HEK293T (cell line): Measurements from ENCODE around the gene UBTD1.

ENCODE experiments used
- CTCF ChIA-PET: fragments of 350-600 bp; formaldehyde crosslinking; extraction: SDS; loops from one replicate; lab custom pipeline; 2021; ENCODE audit warnings: antibody characterized with exemption, inconsistent platforms; lab: Yijun Ruan, JAX
- POLR2A ChIA-PET: fragments of 350-600 bp; formaldehyde crosslinking; extraction: SDS; loops from one replicate; lab custom pipeline; 2020; ENCODE audit warnings: antibody characterized with exemption, inconsistent platforms; lab: Yijun Ruan, JAX
- DNase-seq: peaks from one replicate; pipeline ENCODE4 v3.0.0; 2012; ENCODE audit warnings: mixed read lengths; ENCODE audit errors: extremely low spot score
- ARNT ChIP-seq: fragments of 450-650 bp; IDR thresholded peaks from 2 replicates; pipeline ENCODE4 v1.6.1; 2017; ENCODE audit warnings: mild to moderate bottlenecking
- BHLHE40 ChIP-seq: fragments of 450-650 bp; IDR thresholded peaks from 2 replicates; pipeline ENCODE4 v1.6.1; 2016; ENCODE audit warnings: mild to moderate bottlenecking, moderate library complexity, borderline replicate concordance
- CTBP1 ChIP-seq: fragments of 450-650 bp; IDR thresholded peaks from 2 replicates; pipeline ENCODE4 v1.6.1; 2016; ENCODE audit warnings: borderline replicate concordance
- ELF4 ChIP-seq: fragments of 450-650 bp; IDR thresholded peaks from 2 replicates; pipeline ENCODE4 v1.6.1; 2017; ENCODE audit warnings: antibody characterized with exemption
- FOXA1 ChIP-seq: fragments of 450-650 bp; IDR thresholded peaks from 2 replicates; pipeline ENCODE4 v1.6.1; 2016; ENCODE audit warnings: mild to moderate bottlenecking
- FOXK2 ChIP-seq: fragments of 450-650 bp; IDR thresholded peaks from 2 replicates; pipeline ENCODE4 v1.6.1; 2016; ENCODE audit warnings: mild to moderate bottlenecking
- FOXM1 ChIP-seq: fragments of 450-650 bp; IDR thresholded peaks from 2 replicates; pipeline ENCODE4 v1.6.1; 2017; ENCODE audit warnings: mild to moderate bottlenecking, borderline replicate concordance
- HDGF ChIP-seq: fragments of 450-650 bp; IDR thresholded peaks from 2 replicates; pipeline ENCODE4 v1.6.1; 2017; ENCODE audit warnings: antibody characterized with exemption, borderline replicate concordance
- L3MBTL2 ChIP-seq: fragments of 450-650 bp; conservative IDR thresholded peaks from 2 replicates; pipeline ENCODE4 v1.6.1; 2016; ENCODE audit warnings: mild to moderate bottlenecking
- LEF1 ChIP-seq: fragments of 450-650 bp; IDR thresholded peaks from 2 replicates; pipeline ENCODE4 v1.6.1; 2017; ENCODE audit warnings: mild to moderate bottlenecking, borderline replicate concordance
- NFRKB ChIP-seq: fragments of 450-650 bp; IDR thresholded peaks from 2 replicates; pipeline ENCODE4 v1.6.1; 2016; ENCODE audit warnings: mild to moderate bottlenecking, moderate library complexity
- SP1 ChIP-seq: fragments of 450-650 bp; IDR thresholded peaks from 2 replicates; pipeline ENCODE4 v1.6.1; 2017
- SUZ12 ChIP-seq: fragments of 450-650 bp; IDR thresholded peaks from 2 replicates; pipeline ENCODE4 v1.6.1; 2016; ENCODE audit warnings: mild to moderate bottlenecking
- TARDBP ChIP-seq: fragments of 450-650 bp; IDR thresholded peaks from 2 replicates; pipeline ENCODE4 v1.6.1; 2016
- ZNF384 ChIP-seq: fragments of 450-650 bp; IDR thresholded peaks from 2 replicates; pipeline ENCODE4 v1.6.1; 2016
- TF ChIP-seq, protein P1 (sequence below): fragments of 450-650 bp; IDR thresholded peaks from 2 replicates; pipeline ENCODE4 v1.6.1; 2016

Gene UBTD1

DNA sequence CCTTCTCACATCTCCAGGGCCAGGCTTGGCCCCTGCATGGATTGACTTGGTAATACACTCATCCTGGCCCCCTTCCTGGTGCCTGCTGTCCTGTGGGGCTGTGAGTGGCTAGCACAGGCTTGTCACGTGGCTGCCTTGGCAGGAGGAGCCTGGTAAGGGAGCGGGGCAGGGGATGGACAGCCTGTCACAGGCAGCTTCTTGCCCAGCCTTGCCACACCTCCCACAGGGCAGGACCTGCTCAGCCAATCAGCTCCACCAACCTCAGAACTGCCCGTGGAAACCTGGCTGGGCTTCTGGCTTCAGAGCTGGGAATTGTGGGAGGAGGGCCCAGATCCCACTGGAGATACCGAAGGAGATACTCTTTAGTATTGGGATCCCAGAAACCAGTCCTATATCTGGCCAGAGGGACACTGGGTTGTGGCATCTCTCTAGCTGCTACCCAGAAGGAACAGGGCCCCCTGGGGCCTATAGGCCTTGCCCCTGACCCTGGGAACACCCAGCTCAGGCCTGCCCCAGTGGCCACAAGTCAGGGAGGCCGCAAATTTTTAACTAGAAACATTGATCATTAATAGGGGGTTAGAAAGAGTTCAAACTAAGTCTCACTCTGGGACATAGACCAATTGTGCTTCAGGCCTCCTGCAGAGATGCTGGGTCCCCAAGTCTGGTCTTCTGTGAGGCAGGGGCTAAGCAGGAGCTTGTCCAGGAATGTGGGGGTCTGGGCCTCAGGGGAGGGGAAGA is 85.5 kb downstream of the UBTD1 start, which contains the start of gene HOGA1:
HOGA1 (plus strand) TSS at position 330 of the 738 bp plus-strand sequence; CDS start at position 645, 315 bp downstream.
- CTCF ChIA-PET, result interaction anchor here (1.7 kb wide), 1 partner anchor 12 kb away, joined by 8 read pairs; the partner anchor contains the start of gene ANKRD2
- POLR2A ChIA-PET, result interaction anchor here (1.1 to 1.2 kb wide), 2 partner anchors 12 to 56 kb away, joined by 3 read pairs; no protein-coding TSS in a partner anchor
- DNase-seq, result peak; percentile 53
- TF ChIP-seq, protein P1, sequence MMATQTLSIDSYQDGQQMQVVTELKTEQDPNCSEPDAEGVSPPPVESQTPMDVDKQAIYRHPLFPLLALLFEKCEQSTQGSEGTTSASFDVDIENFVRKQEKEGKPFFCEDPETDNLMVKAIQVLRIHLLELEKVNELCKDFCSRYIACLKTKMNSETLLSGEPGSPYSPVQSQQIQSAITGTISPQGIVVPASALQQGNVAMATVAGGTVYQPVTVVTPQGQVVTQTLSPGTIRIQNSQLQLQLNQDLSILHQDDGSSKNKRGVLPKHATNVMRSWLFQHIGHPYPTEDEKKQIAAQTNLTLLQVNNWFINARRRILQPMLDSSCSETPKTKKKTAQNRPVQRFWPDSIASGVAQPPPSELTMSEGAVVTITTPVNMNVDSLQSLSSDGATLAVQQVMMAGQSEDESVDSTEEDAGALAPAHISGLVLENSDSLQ, result peak; percentile 72
- no peak for TF ChIP-seq ELF4

DNA sequence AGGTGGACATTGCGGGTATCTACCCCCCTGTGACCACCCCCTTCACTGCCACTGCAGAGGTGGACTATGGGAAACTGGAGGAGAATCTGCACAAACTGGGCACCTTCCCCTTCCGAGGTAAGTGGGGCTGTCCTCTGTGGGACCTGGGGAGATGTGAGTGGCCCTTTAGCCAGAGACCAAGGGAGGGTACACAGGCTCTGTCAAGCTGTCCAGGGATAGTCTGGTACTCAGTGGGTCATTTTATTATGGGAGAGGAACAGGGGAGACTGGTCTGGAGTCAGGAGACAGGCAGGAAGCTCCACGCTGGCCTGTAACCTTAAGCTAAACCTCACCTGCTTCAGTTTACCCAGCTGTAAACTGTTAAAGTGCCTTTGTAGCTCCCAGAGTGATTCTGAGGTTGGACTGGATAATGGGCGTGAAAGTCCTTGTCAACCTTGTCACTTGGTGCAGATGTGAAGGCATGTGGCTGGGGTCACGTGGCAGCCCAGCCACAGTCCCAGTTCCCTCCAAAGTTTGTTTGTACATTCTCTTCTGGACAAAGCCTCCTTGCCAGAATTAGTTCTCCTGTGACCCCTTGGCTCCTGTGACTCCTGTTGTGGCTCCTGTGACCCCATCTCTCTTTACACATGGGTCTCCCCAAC is 86.2 kb downstream of the UBTD1 start:
- no peak for DNase-seq
- ChIA-PET POLR2A (interaction anchor here (1.1 kb wide), 1 partner anchor 55 kb away, joined by 3 read pairs; no protein-coding TSS in a partner anchor), CTCF (interaction anchor here (1.7 kb wide), 1 partner anchor 12 kb away, joined by 8 read pairs; the partner anchor contains the start of gene ANKRD2)
- TF ChIP-seq FOXA1 (no peak), TARDBP (no peak), ARNT (no peak), LEF1 (no peak), SUZ12 (no peak), ELF4 (no peak), BHLHE40 (no peak), HDGF (no peak), FOXM1 (no peak), FOXK2 (no peak), SP1 (no peak), NFRKB (no peak), CTBP1 (no peak), ZNF384 (no peak), L3MBTL2 (no peak)
- TF ChIP-seq, protein P1, result no peak

DNA sequence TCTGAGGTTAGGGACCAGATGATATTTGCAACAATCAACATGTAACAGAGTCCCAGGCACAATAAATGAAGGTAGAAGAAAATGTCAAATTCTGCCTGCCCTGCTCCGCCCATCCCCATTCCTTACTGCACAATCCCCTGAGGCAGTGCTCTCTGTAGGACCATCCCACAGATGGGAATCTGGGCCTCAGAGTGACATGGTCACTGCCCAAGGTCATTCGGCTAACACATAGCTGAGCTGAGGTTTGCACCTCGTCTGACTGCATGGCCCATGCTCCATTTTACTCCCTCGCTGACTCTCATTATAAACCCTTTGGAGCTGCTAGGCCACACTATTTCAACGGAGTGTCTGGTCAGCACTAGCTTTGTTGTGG is 86.7 kb downstream of the UBTD1 start:
- ChIA-PET CTCF (no interaction called here), POLR2A (interaction anchor here (1.1 kb wide), 1 partner anchor 55 kb away, joined by 3 read pairs; no protein-coding TSS in a partner anchor)
- no peak for TF ChIP-seq SP1
- no peak for TF ChIP-seq FOXM1
- TF ChIP-seq L3MBTL2, result no peak
- no peak for TF ChIP-seq ELF4
- no peak for TF ChIP-seq FOXA1
- TF ChIP-seq ZNF384, result no peak
- TF ChIP-seq LEF1, result no peak
- TF ChIP-seq HDGF, result no peak
- no peak for TF ChIP-seq CTBP1
- TF ChIP-seq, protein P1, result no peak
- TF ChIP-seq SUZ12, result no peak
- no peak for TF ChIP-seq ARNT
- TF ChIP-seq NFRKB, result no peak
- no peak for TF ChIP-seq BHLHE40
- TF ChIP-seq TARDBP, result no peak
- TF ChIP-seq FOXK2, result no peak
- no peak for DNase-seq

DNA sequence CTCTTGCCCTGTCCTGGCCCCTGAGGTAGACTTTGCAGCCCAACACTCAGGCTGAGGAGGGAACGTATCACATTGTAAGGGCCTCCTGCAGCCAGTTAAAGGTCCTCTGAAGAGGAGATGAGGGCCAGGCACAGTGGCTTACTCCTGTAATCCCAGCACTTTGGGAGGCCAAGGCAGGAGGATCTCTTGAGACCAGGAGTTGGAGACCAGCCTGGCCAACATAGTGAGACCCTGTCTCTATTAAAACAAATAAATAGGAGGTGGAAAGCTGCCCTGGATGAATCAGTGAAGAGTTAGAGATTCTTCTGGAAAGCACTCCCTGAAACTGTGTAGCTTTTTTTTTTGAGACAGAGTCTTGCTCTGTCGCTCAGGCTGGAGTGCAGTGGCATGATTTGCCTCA is 88.5 kb downstream of the UBTD1 start:
- CTCF ChIA-PET, result no interaction called here
- POLR2A ChIA-PET, result no interaction called here

DNA sequence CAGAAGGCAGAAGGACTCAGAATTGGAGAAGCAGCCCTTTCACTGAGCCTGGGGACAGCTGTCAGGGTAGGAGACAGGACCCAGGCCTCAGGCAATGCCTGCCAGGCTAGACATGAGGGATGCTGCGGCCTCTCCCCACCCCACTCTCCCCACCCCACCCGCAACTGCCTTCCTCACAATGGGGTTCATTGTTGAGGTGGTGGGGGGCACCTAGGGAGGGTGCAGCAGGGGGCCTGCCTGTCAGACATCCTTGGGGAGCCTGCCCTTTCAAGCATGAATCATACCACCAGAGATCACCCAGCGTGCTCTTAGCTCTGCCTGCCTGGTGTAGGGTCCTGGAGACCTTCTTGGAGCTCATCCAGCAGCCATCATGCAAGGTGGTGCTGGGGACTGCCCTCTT is 90.8 kb downstream of the UBTD1 start, which contains the start of gene C10orf62:
C10orf62 (plus strand) TSS at position 243 of the 400 bp plus-strand sequence. CDS start 177 bp downstream, outside the sequence.
- CTCF ChIA-PET, result no interaction called here
- POLR2A ChIA-PET, result no interaction called here
- DNase-seq, result no peak
- TF ChIP-seq SUZ12, result no peak
- no peak for TF ChIP-seq LEF1
- TF ChIP-seq BHLHE40, result no peak
- TF ChIP-seq SP1, result no peak
- TF ChIP-seq L3MBTL2, result no peak

More for the DNA sequence above, 88.5 kb downstream of the UBTD1 start:
- TF ChIP-seq NFRKB (no peak), TARDBP (no peak), FOXA1 (no peak), SUZ12 (no peak), HDGF (no peak)
- TF ChIP-seq, protein P1, result no peak
- DNase-seq, result no peak
